Right renal cortex interstitium (tissue), 3 donors: ENCODE measurements around the gene F5. TPM values are rescaled to one million over a fixed set of nuclear protein-coding genes. Genes with fewer than 3 reads are reported as not detected.

Experiments
- DNase-seq, 3 donors: peaks; one replicate each; pipeline ENCODE4 v3.0.0-alpha.2; 2013; ENCODE audit warnings: low read depth in 3 of 3, low spot score in 2 of 3
- polyA plus RNA-seq, 3 donors: library from polyadenylated mRNA; unstranded; fragments of 120-200 nt; gene quantifications; one replicate each; pipeline ENCODE4 v1.2.1, GENCODE V29; 2013; ENCODE audit not compliant: insufficient read length in 3 of 3

The F5 gene
- 1 to 10 TPM; 1.6 to 2.6 (median 2.3) TPM for polyA plus RNA-seq

DNA sequence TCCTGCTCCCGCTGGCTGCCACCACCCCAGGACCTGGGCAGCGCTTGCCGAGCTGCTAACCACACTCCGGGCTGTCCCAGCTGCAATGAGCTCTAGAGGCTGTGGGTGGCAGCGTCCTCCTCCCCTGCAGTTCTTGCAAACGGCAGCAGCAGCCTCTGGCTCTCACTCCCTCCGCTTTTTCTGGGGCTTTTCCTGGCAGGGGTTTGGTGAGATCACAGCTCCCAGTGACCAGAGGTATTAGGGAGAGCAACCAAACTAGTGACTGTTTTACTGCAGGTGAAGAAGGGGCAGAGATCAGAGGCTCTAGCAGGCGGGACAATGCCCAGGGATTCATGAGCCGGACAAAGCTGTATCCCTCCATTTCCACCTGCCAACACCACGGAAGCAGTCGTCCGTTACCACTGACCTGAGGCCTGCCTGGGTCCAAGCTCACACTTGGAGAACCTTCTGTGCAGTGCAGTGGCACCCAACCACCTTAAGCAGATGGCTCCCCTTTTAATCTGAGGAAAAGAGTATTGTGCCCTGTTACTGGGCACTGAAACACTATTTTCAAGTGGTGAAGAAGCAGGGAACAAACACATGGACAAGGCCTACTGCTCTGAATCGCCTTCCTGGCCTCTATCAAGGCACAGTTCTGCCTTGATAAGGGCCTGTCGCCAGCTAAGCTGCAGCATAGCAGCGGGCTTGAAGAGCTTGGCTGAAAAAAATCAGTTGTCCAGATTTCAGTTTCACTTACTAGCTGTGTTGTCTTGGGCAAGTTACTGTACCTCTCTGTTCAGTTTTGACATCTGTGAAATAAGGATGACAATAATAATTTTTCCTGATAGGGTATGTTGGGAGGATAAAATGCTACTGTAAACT is at the start of gene F5:
TSS of gene F5 (minus strand) at position 87 of the 861 bp plus-strand sequence. CDS start 95 bp downstream, outside the sequence.
- DNase-seq = peak in 1 of 3 donors; percentile 6

DNA sequence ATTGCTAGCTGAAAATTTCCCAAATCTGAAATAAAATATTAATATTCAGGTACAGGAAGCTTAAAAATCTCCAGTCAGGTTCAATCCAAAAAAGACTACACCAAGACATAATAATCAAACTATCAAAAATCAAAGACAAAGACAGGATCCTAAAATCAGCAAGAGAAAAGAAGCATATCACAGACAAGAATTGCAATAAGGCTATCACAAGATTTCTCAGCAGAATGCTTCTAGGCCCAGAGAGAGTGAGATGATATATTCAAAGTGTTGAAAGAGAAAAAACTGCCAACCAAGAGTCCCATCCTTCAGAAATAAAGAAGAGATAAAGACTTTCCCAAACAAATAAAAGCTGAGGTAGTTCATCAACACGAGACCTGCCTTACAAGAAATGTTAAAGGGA is 48.6 kb upstream of the F5 start:
- DNase-seq = no peak

DNA sequence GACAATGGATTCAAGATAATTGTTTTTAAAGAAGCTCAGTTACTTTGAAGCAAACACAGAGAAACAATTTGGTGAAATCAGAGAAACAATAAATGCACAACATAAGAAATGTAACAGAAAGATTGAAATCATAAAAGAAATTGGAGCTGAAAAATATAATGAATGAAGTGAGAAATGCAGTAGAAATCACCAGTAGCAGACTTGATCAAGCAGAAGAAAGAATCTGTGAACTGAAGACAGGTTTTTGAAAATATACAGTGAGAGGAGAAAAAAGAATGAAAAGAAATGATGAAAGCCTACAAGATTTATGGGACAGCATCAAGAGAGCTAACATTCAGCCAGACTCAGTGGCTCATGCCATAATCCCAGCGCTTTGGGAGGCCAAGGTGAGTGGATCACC is 47.9 kb upstream of the F5 start:
- no peak for DNase-seq

DNA sequence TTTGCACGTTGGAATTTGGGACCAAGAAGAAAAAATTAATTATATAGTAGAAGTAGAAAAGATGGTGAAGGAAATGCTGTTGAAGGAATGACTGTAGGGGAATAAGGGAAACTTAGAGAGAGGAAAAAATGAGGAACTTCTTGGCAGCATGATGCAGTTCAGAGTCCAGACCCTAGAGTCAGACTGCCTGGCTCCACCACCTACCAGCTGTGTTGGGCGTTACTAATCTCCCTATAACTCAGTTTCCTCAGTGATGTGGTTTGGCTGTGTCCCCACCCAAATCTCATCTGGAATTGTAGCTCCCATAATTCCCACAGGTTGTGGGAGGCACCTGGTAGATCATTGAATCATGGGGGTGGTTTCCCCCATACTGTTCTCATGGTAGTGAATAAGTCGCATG is 45.0 kb upstream of the F5 start:
- DNase-seq = no peak

DNA sequence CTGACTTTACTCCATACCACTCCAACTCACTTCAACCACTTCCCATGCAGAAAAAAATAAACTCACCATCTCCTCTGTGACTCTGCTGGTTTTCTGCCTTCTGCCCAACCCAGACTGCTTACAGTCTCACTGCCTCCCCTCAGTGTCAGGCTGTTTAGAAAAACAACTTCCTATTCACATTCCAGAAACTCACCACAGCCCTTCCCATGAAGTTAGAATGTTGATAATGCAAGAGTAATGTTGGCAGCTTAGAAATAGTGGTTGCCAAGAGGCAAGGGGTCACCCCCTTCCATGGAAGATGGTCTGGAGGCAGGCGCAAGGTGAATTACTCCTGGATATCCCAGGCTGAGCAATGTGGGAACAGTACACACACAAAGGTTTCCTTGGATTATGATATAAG is 43.7 kb upstream of the F5 start, which contains the start of gene SELP:
TSS of gene SELP (minus strand) at position 119 of the 400 bp plus-strand sequence. CDS start at position 69, 50 bp downstream.
- DNase-seq = no peak

DNA sequence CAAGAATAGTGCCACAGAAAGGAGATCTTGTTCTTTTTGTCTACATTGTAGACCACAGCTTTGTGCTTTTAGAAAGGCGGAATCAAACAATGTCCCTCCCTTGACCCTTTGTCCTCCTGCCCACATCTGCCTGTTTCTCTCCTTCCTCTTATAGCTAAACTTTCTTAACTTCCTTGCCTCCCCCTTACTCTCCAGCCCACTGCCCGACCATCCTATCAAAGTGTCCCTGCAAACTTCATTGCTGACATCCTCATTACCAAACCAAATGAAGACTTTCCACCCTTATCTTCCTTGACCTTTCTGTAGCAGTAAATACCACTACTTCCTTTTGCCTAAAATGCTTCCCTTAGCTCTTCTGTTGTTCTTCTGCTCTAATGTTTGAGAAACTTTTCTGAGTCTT is 38.6 kb upstream of the F5 start:
- DNase-seq = no peak

DNA sequence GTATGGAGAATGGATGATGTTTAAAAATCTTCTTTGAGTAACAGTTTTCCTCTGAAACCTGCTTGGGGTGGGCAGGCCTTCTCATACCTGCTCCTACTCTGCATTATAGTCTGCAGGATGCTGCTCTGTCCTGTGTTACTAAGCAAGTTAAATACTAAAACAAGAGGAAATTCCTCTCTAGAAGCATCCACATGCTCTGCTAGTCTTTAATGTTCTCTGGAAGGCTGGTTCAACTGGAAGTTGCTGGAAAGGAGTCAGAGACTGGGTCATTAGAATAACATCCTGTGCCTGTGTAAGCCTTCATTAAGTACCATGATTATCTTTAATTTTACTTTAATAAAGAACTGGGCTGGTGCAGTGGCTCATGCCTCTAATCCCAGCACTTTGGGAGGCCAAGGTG is 37.8 kb upstream of the F5 start:
- DNase-seq = no peak

DNA sequence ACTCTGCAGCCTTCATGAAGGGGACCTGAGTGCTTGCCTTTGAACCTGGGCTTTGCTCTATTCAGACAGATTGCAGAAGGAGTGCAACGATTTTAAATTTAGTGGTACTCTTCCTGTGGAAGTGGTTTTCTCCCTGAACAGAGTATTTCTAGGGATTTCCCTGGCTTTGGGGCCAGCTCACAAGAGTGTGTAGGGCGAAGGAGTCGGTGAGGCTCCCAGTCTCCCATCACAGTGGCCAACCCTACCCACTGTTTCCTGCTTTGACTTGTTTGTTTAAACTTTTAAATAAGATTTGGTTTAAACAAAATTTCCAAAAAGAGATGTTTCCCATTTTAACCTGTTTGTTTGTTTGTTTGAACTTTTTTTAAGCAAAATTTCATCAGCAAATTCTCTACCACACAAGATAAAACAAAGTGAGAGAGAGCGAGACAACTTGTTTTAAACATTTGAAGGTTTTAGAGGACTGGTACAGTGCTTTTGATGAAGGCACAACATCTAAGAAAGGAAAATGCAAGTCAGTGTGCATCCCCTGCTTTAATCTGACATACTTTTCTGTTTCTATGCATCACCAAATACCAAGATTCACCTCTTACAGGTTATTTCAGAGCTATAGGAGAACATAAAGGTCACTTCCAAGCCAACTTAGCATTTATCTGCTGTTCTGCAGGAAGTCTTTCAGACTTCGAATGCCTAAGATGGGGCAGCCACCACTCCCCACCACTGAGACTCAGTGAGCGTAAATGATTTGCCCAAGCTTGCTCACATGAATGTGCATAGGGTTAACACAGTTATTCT is 37.0 kb upstream of the F5 start:
- no peak for DNase-seq

DNA sequence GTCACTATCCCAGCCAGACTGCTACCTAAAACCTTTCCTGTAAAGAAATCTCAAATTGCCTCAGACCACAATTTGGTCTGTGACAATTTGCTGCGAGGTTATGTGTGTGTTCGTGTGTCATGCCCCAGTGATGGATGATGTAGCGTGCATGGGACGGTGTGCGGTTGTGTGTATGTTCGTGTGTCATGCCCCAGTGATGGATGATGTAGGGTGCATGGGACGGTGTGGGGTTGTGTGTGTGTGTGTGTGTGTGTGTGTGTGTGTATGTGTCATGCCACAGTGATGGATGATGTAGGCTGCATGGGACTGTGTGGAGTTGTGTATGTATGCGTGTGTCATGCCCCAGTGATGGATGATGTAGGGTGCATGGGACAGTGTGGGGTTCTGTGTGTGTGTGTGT is 34.3 kb upstream of the F5 start:
- DNase-seq = no peak

DNA sequence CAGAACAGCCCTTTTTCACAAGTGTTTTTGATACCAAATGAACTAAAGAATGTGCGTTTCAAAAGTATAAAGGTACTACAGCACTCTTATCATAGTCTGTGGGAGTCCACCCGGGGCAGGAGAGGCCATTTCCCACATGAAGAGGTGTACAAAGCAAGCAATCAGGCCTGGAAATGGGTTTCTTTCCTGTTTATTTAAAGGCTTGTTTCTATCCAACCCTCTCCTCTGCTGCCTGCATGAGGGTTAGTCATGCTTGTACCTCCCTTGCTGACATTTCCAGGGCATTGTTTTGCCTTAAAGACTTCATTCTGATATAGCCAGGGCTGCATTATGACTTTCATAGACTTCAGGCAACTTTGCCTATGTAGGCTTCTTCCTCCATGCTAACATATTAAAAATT is 32.1 kb upstream of the F5 start:
- DNase-seq = no peak

DNA sequence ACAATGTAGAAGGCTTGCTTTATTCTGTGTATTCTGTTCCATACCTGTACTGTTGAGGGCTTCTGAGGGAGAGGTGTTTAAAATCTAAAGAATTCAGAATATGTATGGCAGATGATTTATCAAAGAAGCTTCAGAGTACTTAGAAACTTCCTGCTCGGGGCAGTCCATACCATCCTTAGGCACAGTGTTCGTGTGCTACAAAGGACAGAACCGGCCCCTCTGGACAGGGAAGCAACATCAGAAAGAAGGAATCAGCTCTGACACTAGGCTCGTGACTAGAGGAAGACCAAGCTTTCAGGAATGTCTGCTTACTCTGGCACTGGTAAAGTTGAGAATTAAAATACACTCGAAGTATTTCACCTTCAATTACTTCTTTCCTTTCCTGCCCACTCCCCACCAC is 29.5 kb upstream of the F5 start:
- no peak for DNase-seq

DNA sequence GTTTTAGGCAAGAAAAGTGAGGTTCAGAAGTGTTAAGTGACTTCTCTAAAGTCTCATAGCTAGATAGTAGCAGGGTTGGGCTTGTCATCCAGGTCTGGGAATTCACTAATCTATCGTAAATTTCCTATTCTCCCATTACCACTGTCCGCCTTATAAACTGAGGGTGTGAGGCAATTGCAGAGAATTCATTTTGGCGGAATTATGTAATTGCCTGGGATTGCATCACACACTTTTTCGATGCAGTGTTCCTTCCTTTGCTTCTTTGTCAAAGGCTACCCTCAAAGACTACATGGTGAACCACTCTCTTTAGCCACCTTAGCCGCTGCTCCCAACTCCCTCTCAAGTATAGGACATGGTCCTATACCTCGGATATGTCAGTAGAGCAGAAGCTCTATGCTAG is 24.6 kb upstream of the F5 start:
- no peak for DNase-seq

DNA sequence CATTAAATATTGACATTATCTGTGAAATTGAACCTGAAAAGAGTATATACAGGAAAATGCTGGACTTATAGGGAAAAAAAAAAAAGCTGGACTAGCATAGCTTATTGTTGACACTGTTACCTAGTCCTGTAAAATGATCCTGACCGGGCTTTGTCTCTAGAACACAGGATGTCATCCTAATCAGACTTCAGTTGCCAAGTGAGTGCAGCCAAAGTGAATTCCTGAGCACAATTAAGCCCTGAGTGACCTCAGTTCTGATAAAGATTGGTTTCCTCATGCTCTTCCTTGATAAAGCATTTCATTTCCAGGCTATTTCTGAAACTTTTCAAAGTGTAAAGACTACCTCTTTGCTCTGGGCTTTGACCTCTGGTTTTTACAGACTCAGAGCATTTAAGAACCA is 23.8 kb upstream of the F5 start:
- DNase-seq = no peak

DNA sequence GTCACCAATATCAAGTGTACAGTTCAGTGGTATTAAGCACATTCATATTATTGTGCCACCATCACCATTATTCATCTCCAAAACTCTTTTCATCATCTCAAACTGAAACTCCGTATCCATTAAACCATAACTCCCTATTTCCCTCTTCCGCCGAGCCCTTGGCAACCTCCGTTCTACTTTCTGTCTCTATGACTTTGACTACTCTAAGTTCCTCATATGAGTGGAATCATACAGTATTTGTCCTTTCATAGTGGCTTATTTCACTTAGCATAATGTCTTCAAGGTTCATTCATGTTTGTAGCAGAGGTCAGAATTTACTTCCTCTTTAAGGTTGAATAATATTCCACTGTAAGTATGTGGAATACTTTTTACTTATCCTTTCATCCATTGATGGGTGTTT is 21.9 kb upstream of the F5 start:
- no peak for DNase-seq

DNA sequence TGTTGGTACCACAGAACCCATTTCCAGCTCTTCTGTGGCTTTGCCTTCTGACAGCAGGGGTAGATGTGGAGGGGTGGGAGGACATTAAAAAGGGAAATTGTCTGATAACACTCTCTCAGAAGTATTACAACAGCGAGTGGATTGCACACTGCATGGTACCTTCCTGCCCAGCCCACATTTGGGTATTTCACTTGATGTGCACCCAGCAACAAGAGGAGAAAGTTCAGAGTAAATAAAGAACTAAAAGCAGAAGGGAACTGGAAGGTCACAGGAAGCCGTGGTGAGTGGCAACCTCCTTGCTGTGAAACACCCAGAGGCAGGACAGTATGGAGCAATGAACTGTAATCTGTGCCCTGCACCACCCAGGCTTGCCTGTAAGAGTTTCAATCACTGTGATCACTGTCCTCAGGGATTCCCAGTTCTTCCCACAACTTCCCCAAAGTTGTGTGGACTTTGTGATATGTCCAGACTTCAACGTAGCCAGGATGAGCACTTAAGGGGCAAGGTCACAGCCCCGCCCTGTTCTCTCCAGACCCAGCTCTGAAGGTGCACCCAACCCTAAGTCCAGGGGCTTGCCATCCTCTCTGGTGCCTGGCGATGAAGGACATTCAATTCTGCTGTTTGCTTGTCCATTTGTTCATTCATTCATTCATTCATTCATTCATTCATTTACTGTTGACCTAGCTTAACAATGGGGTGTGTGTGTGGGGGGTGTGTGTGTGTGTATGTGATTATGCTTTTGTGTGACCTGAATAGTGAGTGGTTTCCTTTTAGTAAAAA is 18.7 kb upstream of the F5 start:
- no peak for DNase-seq

DNA sequence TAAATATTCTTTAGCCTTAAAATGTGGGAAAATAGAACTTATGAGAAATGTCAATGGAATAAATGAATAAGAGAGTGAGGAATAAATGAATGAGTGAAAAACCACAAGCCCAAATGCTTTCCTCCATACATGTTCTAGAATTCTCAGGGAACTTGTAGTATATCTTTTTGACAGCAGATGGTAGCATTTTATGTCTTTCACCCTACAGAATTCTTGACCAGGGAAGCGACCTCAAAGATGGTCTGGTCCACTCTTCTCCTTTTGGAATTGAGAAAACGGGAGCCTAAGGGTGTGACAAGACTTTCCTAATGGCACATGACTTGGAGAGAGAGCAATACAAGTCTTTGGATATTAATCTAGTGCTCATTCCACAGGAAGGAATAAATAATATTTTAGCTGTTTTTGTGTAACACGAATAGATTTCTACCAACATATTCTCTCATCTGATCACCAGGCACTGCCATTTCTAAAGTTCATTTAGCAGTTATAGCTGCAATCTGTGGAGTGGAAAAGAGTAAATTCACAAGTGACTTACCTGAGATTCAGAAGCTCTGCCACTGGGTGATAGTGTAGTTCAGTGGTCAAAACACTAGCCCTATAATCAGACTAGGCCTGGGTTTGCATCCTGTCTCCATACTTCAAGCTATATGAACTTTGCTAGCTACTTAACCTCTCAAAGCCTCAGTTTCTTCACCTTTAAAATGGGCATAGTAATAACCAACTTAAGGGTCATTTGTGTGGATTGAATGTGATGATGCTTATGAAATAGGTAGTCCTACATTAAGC is 15.0 kb upstream of the F5 start:
- no peak for DNase-seq

DNA sequence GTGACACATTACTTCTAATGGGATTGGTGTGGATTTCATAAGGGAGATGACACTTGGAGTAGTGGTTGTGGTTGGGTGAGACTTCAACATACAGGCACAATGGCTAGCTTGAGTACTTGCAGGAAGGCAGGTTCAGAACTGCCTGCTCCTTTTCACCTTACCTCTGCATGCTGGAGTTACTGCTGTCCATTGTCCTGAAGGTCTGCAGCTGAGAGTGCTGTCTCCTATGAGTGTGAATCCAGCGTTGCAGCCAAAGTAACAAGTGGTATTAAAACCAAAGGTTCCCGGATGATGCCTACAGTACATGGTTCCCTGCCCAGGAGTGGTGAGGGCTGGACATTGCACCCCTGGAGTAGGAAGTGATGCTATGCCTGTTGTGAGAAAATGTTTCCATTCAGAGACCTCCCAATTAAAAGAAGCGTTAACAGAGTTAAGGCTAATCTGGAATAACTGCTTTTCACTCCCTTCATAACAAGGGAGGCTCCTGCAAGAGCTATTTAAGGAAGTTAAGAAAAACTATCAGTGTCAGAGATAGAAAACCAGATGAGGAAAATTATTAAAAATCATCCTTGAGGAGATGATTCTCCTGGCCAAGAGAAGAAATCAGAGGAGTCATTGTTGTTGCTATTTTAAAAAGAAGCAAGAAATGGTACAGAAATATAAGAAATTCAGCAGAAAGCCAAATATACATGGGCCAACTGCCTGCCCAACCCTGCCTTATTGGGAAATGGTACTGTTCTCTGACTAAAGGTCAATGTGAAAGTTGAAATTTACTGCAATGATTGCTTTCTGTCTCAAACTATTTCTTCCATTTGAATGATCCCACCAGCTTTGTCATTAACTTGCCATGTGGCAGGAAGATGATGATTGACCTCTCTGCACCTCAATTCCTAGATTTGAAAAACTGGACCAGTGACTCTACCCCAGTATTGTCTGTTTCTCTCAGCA is 9.8 kb upstream of the F5 start:
- DNase-seq = peak; percentile 12 to 30 (median 23)

DNA sequence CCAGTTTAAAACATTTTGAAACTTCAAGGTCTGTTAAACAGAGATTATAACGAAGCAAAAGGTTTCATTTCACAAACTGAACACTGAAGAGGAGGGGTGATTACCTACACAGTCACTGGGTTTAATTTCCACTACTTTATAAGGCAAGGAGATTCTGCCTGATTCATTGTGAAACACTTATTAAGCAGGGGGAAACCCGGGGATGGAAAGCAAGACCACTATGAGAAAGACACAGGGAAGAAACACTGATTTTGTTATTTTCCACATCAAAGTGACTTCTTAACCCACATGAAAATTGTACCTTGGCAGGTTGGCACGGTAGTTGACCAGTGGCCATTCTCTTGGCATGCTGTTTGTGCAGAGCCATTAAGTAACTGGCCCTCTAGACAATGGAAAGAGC is 8.1 kb upstream of the F5 start:
- DNase-seq = no peak

DNA sequence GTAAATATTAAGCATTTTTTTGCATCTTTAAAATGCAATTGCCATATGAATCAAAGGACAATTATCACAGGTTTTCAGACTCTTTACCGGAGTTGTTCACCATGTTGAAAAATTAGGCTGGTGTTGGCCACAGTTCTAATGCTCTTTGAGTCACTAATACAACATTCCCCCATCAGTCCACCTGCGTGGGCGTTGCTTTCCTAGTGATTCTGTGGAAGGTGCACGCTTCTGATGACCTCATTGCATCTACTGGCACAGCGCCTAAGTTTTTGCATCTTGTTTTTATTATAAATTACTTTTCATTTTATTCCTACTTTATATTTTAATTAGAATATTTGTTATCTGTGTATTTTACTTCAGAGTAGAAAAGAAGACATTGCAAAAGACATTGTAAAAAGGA is 4.7 kb upstream of the F5 start:
- no peak for DNase-seq
